Left kidney (tissue), 1 donor: Measurements from ENCODE around the gene SCP2D1. TPM values are rescaled to one million over a fixed set of nuclear protein-coding genes. Genes with fewer than 3 reads are reported as not detected.

Experiments used
- polyA plus RNA-seq: library from polyadenylated mRNA; unstranded; fragments of 120-200 nt; gene quantifications from one replicate; pipeline ENCODE4 v1.2.1, GENCODE V29; 2013; ENCODE audit not compliant: insufficient read length

SCP2D1 gene
- polyA plus RNA-seq, 1 donor: not detected

Other genes starting within 250 kb of the SCP2D1 start
- 74.8 TPM for gene SMIM26, start 246.4 kb upstream of the SCP2D1 start, polyA plus RNA-seq
- 28.3 TPM for gene DTD1, start 225.7 kb upstream of the SCP2D1 start, polyA plus RNA-seq